GM23248 (cell line): ENCODE measurements around the gene ZFP62. TPM values are rescaled to one million over a fixed set of nuclear protein-coding genes. Genes with fewer than 3 reads are reported as not detected.

Experiments used
- DNase-seq: peaks from one replicate; pipeline ENCODE4 v3.0.0-alpha.2; 2015
- H2AFZ ChIP-seq: fragments of 200-600 bp; sonication (generic); 2 replicates; pipeline ENCODE4 v1.6.1; 2016; ENCODE audit warnings: antibody characterized with exemption
- H3F3A ChIP-seq: fragments of 200-600 bp; sonication (generic); 2 replicates; pipeline ENCODE4 v1.6.1; 2016; ENCODE audit warnings: mild to moderate bottlenecking, antibody characterized with exemption, mixed run types; ENCODE audit not compliant: insufficient read depth
- H3K27ac ChIP-seq: fragments of 200-600 bp; sonication (generic); 2 replicates; pipeline ENCODE4 v1.5.1; 2016; ENCODE audit warnings: mild to moderate bottlenecking
- H3K27me3 ChIP-seq: fragments of 200-600 bp; sonication (generic); replicated peaks from 2 replicates; pipeline ENCODE4 v1.6.1; 2016; ENCODE audit warnings: mild to moderate bottlenecking; ENCODE audit not compliant: insufficient read depth
- H3K36me3 ChIP-seq: fragments of 200-600 bp; sonication (generic); 2 replicates; pipeline ENCODE4 v1.6.1; 2016; ENCODE audit warnings: low read depth, mild to moderate bottlenecking
- H3K4me1 ChIP-seq: fragments of 200-600 bp; sonication (generic); 2 replicates; pipeline ENCODE4 v1.6.1; 2016; ENCODE audit warnings: mild to moderate bottlenecking; ENCODE audit not compliant: insufficient read depth
- H3K4me2 ChIP-seq: fragments of 200-600 bp; sonication (generic); one replicate; pipeline ENCODE4 v1.6.1; 2016; ENCODE audit warnings: mild to moderate bottlenecking; ENCODE audit not compliant: unreplicated experiment
- H3K4me3 ChIP-seq: fragments of 200-600 bp; sonication (generic); 2 replicates; pipeline ENCODE4 v1.5.1; 2016; ENCODE audit warnings: mild to moderate bottlenecking
- H3K79me2 ChIP-seq: fragments of 200-600 bp; sonication (generic); 2 replicates; pipeline ENCODE4 v1.6.1; 2016; ENCODE audit warnings: mild to moderate bottlenecking; ENCODE audit not compliant: insufficient read depth
- H3K9ac ChIP-seq: fragments of 200-600 bp; sonication (generic); 2 replicates; pipeline ENCODE4 v1.6.1; 2016; ENCODE audit warnings: mild to moderate bottlenecking
- H3K9me2 ChIP-seq: fragments of 200-600 bp; sonication (generic); 2 replicates; pipeline ENCODE4 v1.6.1; 2016; ENCODE audit warnings: mixed run types, mild to moderate bottlenecking, moderate library complexity; ENCODE audit not compliant: insufficient read depth
- H3K9me3 ChIP-seq: fragments of 200-600 bp; sonication (generic); one replicate; pipeline ENCODE4 v1.6.1; 2017; ENCODE audit warnings: low read depth
- H4K20me1 ChIP-seq: fragments of 200-600 bp; sonication (generic); 2 replicates; pipeline ENCODE4 v1.6.0; 2016; ENCODE audit not compliant: insufficient read depth
- EZH2 ChIP-seq: fragments of 200-600 bp; sonication (generic); IDR thresholded peaks from 2 replicates; pipeline ENCODE4 v1.6.1; 2018; ENCODE audit warnings: antibody characterized with exemption, mild to moderate bottlenecking; ENCODE audit not compliant: insufficient read depth, poor library complexity, severe bottlenecking
- EZH2phosphoT487 ChIP-seq: fragments of 200-600 bp; sonication (generic); IDR thresholded peaks from 2 replicates; pipeline ENCODE4 v1.6.1; 2018; ENCODE audit warnings: antibody characterized with exemption, moderate library complexity, mild to moderate bottlenecking, low read depth; ENCODE audit not compliant: insufficient read depth
- WGBS, 2 experiments: methylation state at CpG; one replicate each; pipeline ENCODE4 v1.1.6; 2015 to 2017; ENCODE audit warnings: low lambda C conversion rate in 2 of 2, low coverage in 1 of 2; ENCODE audit errors: missing lambda C conversion rate in 2 of 2; 5-methylcytosine and 5-hydroxymethylcytosine counted together
- in situ Hi-C: fragments of 300-500 bp; cut with MboI; formaldehyde crosslinking; loops from 2 replicates; pipeline ENCODE4 v1.15.0; 2020
- polyA plus RNA-seq: library from polyadenylated mRNA; unstranded; fragments of >200 nt; fragmentation: Nextera tagmentation; extraction: Ambion mirVana; gene quantifications from 2 replicates; pipeline ENCODE4 v1.2.1, GENCODE V29; 2016
- total RNA-seq: library from RNA; depleted of rRNA; stranded (reverse); fragments of >200 nt; shearing (Covaris generic); gene quantifications from 2 replicates; pipeline ENCODE4 v1.2.3, GENCODE V29; 2014

Gene ZFP62
- total and polyA plus RNA-seq, 2 experiments from 2014 or later: 13.0 to 13.6 TPM

DNA sequence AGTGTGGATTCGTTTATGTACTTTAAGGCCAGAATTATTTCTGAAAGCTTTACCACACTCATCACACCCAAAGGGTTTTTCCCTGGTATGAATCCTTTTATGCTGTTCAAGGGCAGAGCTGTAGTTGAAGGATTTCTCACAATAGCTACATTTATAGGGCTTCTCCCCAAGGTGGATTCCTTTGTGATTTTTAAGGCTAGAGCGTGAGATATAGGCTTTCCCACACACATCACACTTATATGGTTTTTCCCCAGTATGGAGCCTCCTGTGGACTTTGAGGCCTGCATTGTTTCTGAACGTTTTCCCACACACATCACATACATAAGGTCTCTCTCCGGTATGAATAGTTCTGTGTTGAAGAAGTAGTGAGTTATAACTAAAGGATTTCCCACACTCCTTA is 11.2 kb downstream of the ZFP62 start:
- in situ Hi-C loops: no loop called here
- H4K20me1 ChIP-seq: no peaks in the 10 kb centered on the region

DNA sequence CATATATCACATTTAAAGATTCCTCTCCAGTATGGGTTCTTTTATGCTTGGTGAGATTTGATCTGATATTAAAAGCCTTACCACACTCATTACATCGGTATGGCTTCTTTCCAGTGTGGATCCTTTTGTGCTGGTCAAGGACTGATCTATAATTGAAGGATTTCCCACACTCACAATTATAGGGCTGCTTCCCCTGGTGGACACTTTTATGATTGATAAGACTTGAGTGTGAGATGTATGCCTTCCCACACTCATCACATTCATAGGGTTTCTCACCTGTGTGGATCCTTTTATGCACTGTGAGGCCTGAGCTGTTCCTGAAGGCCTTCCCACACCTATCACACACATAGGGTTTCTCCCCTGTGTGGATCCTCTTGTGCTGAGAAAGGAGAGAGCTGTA is 12.2 kb downstream of the ZFP62 start:
- WGBS, 2 experiments: 100% methylated on average over 1 of the region's 1 CpG
- H3K4me2 ChIP-seq: no peak overlapping the region
- H2AFZ ChIP-seq: no peak overlapping the region
- no peaks in the 10 kb centered on the region; the same call in 1 of the 2 replicates for H3K9me2 ChIP-seq
- no peaks in the 10 kb centered on the region for H3K9me3 ChIP-seq
- H3K9ac ChIP-seq: no peak overlapping the region
- no peak overlapping the region for H3K27ac ChIP-seq
- DNase-seq: no peak
- in situ Hi-C loops: no loop called here
- no peaks in the 10 kb centered on the region for H3F3A ChIP-seq
- H3K36me3 ChIP-seq: peaks cover 37% of the 10 kb centered on the region
- TF ChIP-seq EZH2phosphoT487 (no peak), EZH2 (no peak)
- H3K27me3 ChIP-seq: no peaks in the 10 kb centered on the region
- no peaks in the 10 kb centered on the region for H4K20me1 ChIP-seq
- H3K4me3 ChIP-seq: no peak overlapping the region
- no peaks in the 10 kb centered on the region for H3K4me1 ChIP-seq
- peaks cover 12% of the 10 kb centered on the region; the same call in 1 of the 2 replicates for H3K79me2 ChIP-seq

More for the DNA sequence above, 11.2 kb downstream of the ZFP62 start:
- Histone ChIP-seq H2AFZ (no peak overlapping the region), H3K9me2 (no peaks in the 10 kb centered on the region; the same call in 1 of the 2 replicates), H3K4me3 (no peak overlapping the region), H3K9me3 (no peaks in the 10 kb centered on the region), H3K4me2 (no peak overlapping the region), H3K79me2 (peaks cover 20% of the 10 kb centered on the region), H3K4me1 (no peaks in the 10 kb centered on the region), H3F3A (no peaks in the 10 kb centered on the region), H3K27ac (no peak overlapping the region), H3K36me3 (peaks cover 37% of the 10 kb centered on the region), H3K27me3 (no peaks in the 10 kb centered on the region), H3K9ac (no peak overlapping the region)
- no peak for DNase-seq
- TF ChIP-seq EZH2 (no peak), EZH2phosphoT487 (no peak)
- WGBS, 2 experiments: 97 to 98% methylated on average over 4 of the region's 4 CpGs

DNA sequence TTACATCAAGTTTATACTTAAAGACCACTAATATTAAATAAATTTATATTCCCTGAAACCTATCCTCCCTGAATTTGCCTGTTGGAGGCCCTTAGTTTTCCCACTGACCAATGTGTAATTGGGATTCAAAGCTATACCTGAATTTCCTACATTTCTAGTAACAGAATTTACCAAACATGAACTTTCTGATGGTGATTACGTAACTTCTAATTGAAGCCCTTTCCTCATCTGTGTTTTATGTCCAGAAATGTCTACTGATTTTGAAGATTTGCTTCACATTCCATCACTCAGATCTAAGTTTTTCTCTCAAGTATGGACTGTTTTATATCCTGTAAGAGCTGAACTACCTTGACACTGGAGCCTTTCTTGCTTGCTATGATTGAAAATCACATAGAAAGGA is 12.8 kb downstream of the ZFP62 start:
- TF ChIP-seq EZH2phosphoT487: no peak
- no peak for TF ChIP-seq EZH2

DNA sequence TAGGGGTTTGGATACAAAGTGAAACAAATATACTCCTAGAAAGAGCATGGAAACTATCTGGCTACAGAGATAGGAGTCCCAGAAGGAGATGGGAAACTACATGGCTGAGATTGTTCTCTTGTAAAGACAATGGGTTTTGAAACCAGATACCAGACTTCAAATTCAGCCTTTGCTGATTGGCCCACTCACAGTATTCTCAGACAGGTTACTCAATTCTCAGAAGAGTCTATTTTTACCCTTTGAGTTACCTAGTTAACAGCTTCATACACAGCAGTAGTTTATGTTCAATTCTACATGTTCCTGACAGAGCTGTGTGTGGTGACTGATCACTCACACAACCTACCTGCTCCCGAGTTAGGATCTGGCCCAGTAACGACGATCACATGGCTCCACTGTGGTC is 14.1 kb downstream of the ZFP62 start:
- Histone ChIP-seq H3F3A (0 out of 2 replicates have a peak, but pooled peaks cover 5% of the 10 kb centered on the region), H3K27ac (no peak overlapping the region), H3K36me3 (peaks cover 37% of the 10 kb centered on the region), H3K9me3 (no peaks in the 10 kb centered on the region), H3K4me2 (no peak overlapping the region), H3K4me3 (no peak overlapping the region), H2AFZ (no peak overlapping the region), H3K9me2 (no peaks in the 10 kb centered on the region; the same call in 1 of the 2 replicates), H3K4me1 (no peaks in the 10 kb centered on the region), H4K20me1 (no peaks in the 10 kb centered on the region), H3K9ac (no peak overlapping the region), H3K79me2 (peaks cover 6% of the 10 kb centered on the region; the same call in 1 of the 2 replicates), H3K27me3 (no peaks in the 10 kb centered on the region)
- 32 to 33% methylated on average over 3 of the region's 3 CpGs for WGBS, 2 experiments
- in situ Hi-C loops: no loop called here
- DNase-seq: no peak
- TF ChIP-seq EZH2phosphoT487 (no peak), EZH2 (no peak)

More for the DNA sequence above, 12.8 kb downstream of the ZFP62 start:
- Histone ChIP-seq H3K79me2 (peaks cover 12% of the 10 kb centered on the region; the same call in 1 of the 2 replicates), H3F3A (no peaks in the 10 kb centered on the region), H3K36me3 (peaks cover 37% of the 10 kb centered on the region), H3K9me2 (no peaks in the 10 kb centered on the region; the same call in 1 of the 2 replicates), H3K4me3 (no peak overlapping the region), H4K20me1 (no peaks in the 10 kb centered on the region), H3K4me2 (no peak overlapping the region), H3K27me3 (no peaks in the 10 kb centered on the region), H3K4me1 (no peaks in the 10 kb centered on the region), H3K27ac (no peak overlapping the region), H3K9ac (no peak overlapping the region), H3K9me3 (no peaks in the 10 kb centered on the region), H2AFZ (no peak overlapping the region)
- WGBS, 2 experiments: 100% methylated on average over 1 of the region's 1 CpG
- in situ Hi-C loops: no loop called here
- DNase-seq: no peak

GRCh38 chr5:180844858-180845257 is 16.2 kb downstream of the ZFP62 start:
- no peak overlapping the region for H3K4me2 ChIP-seq
- 95% methylated on average over 1 of the region's 1 CpG for WGBS, 2 experiments
- H3K79me2 ChIP-seq: no peaks in the 10 kb centered on the region
- H3F3A ChIP-seq: 0 out of 2 replicates have a peak, but pooled peaks cover 5% of the 10 kb centered on the region
- H3K9me2 ChIP-seq: no peaks in the 10 kb centered on the region
- H3K4me3 ChIP-seq: no peak overlapping the region
- DNase-seq: no peak
- in situ Hi-C loops: no loop called here
- no peaks in the 10 kb centered on the region for H3K27me3 ChIP-seq
- H3K4me1 ChIP-seq: no peaks in the 10 kb centered on the region
- peaks cover 18% of the 10 kb centered on the region for H3K36me3 ChIP-seq
- H2AFZ ChIP-seq: no peak overlapping the region
- TF ChIP-seq EZH2phosphoT487 (no peak), EZH2 (no peak)
- no peaks in the 10 kb centered on the region for H3K9me3 ChIP-seq
- no peaks in the 10 kb centered on the region for H4K20me1 ChIP-seq
- no peak overlapping the region for H3K27ac ChIP-seq
- H3K9ac ChIP-seq: no peak overlapping the region
